DND-41 (cell line): ENCODE results near the gene DHCR24.

Experiments used
- EZH2 ChIP-seq: IDR thresholded peaks from 3 replicates; pipeline ENCODE4 v1.6.1; 2012; ENCODE audit warnings: borderline replicate concordance, low read depth, mild to moderate bottlenecking, moderate library complexity, low read length, inconsistent platforms; ENCODE audit not compliant: severe bottlenecking
- TF ChIP-seq, protein P1 (sequence below): IDR thresholded peaks from 2 replicates; pipeline ENCODE4 v1.5.1; 2012; ENCODE audit warnings: borderline replicate concordance, low read length, moderate library complexity, mild to moderate bottlenecking; ENCODE audit not compliant: poor library complexity, severe bottlenecking; ENCODE audit errors: extremely low read depth

DNA sequence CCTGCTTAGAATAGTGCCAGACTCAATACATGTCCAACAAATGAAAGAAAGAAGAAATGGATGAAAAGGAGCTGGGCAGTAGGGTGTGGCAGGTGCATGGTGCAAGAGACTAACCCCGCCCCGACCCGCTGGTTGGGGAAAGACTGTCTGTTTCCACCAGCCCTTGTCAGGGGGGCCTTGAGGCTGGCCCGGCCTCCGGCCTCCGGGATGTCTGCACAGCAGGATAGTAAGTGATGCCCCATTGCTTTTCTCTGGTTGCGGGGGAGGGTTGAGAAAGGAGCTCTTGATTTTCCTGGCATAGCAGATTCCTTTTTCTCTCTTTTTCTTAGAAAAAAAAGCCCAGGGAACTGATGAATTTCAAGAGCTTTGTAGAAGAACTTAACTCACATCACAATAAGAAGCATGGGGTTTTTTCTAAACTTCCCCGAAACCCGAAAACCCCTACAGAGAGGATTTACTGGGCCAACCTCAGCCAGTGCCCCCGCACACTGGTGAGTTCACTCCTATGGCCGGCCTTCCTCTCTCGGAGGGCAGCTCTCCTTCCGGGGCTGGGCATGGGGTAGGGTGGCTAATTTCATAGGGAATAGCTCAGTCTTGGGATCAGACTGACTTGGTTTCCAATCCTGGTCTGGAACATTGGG, 73.4 kb downstream of the DHCR24 start:
- TF ChIP-seq, protein P1, sequence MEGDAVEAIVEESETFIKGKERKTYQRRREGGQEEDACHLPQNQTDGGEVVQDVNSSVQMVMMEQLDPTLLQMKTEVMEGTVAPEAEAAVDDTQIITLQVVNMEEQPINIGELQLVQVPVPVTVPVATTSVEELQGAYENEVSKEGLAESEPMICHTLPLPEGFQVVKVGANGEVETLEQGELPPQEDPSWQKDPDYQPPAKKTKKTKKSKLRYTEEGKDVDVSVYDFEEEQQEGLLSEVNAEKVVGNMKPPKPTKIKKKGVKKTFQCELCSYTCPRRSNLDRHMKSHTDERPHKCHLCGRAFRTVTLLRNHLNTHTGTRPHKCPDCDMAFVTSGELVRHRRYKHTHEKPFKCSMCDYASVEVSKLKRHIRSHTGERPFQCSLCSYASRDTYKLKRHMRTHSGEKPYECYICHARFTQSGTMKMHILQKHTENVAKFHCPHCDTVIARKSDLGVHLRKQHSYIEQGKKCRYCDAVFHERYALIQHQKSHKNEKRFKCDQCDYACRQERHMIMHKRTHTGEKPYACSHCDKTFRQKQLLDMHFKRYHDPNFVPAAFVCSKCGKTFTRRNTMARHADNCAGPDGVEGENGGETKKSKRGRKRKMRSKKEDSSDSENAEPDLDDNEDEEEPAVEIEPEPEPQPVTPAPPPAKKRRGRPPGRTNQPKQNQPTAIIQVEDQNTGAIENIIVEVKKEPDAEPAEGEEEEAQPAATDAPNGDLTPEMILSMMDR: no peak
- TF ChIP-seq EZH2: no peak
